Measurements from ENCODE around the gene C11orf97. TPM values are rescaled to one million over a fixed set of nuclear protein-coding genes. Genes with fewer than 3 reads are reported as not detected.

The C11orf97 gene
- total RNA-seq, 1 experiment from 2014 or later, result not detected

DNA sequence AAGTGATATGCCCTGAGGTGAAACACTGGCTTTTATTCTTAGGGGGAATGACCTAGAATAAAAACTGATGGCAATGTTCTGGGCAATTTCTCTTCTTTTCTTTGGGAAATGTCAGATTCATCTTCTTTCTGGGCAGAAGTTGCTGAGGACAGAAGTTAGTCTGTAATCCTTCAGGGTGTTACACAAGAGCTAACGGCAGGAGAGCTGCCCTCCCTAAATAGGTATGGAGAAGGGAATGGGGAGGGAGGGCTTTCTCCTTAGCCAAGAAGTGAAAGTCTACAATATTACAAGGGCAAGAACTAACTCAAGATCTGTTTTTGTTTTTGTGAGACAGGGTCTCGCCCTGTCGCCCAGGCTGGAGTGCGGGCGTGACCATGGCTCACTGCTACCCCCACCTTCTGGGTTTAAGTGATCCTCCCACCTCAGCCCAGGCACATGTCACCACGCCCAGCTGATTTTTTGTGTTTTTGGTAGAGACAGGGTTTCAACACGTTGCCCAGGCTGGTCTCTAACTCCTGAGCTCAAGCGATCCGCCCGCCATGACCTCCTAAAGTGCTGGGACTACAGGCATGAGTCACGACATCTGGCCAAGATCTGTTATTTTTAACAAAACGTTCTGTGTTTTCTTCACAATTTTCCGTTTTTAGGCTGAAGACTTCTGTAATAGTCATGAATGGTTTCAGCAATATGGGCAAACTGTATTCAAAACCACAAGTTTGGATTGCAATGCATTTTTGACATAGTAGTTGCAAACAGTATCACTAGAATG, 62.1 kb downstream of the C11orf97 start:
- Histone ChIP-seq H3K9ac (ENCODE audit: extremely low read depth, insufficient read length, low read length) (no peak overlapping the region), H4K20me1 (ENCODE audit: control insufficient read depth, insufficient read depth, insufficient read length) (no peaks in the 10 kb centered on the region), H2BK20ac (ENCODE audit: low read depth, low read length, poor library complexity, severe bottlenecking) (no peak overlapping the region), H3K18ac (ENCODE audit: insufficient read length, low read depth, low read length) (no peak overlapping the region), H2BK5ac (ENCODE audit: insufficient read length, low read length) (no peak overlapping the region), H4K91ac (ENCODE audit: insufficient read length, low read depth, low read length) (no peak overlapping the region), H3K56ac (ENCODE audit: insufficient read length, low read depth, low read length) (no peak overlapping the region), H2BK15ac (ENCODE audit: low read depth, low read length) (no peak overlapping the region), H3K4me2 (ENCODE audit: insufficient read depth, insufficient read length, low read length) (no peak overlapping the region), H3K14ac (ENCODE audit: insufficient read depth, low read length) (no peak overlapping the region), H3K23ac (ENCODE audit: insufficient read length, low read depth, low read length) (no peak overlapping the region), H2AK5ac (ENCODE audit: insufficient read length, low read length) (no peak overlapping the region), H3K9me3 (ENCODE audit: control insufficient read depth, low read depth, low read length) (no peaks in the 10 kb centered on the region), H2BK120ac (ENCODE audit: low read depth, low read length, poor library complexity, severe bottlenecking) (no peak overlapping the region), H4K8ac (replicated peaks; ENCODE audit: insufficient read length, low read depth, low read length) (no peak overlapping the region), H2BK12ac (ENCODE audit: insufficient read length, low read depth, low read length) (no peak overlapping the region), H3K79me2 (ENCODE audit: insufficient read depth, low read length) (no peaks in the 10 kb centered on the region), H2AFZ (ENCODE audit: low read length) (no peak overlapping the region), H3K79me1 (ENCODE audit: insufficient read depth, low read depth, low read length, poor library complexity, severe bottlenecking) (no peaks in the 10 kb centered on the region), H3T11ph (ENCODE audit: low read length) (no peak overlapping the region), H4K5ac (ENCODE audit: insufficient read length, low read depth, low read length) (peak overlapping the region; percentile 17), H3K4ac (ENCODE audit: low read depth, low read length) (no peak overlapping the region), H3K23me2 (ENCODE audit: insufficient read length, low read depth, low read length, poor library complexity, severe bottlenecking) (no peaks in the 10 kb centered on the region), H3K27me3 (ENCODE audit: insufficient read depth, low read length) (no peaks in the 10 kb centered on the region), H3K4me1 (ENCODE audit: insufficient read depth, low read length) (no peaks in the 10 kb centered on the region), H3K27ac (ENCODE audit: insufficient read length, low read depth, low read length) (no peak overlapping the region)
- no peak overlapping the region for H3K4me3 Mint-ChIP-seq
- H3K4me1 Mint-ChIP-seq, result peaks cover 2 to 6% of the 10 kb centered on the region in 2 experiments; a peak in 2 of 4 replicates
- H3K9me3 Mint-ChIP-seq, result peaks cover 3% of the 10 kb centered on the region in 2 experiments; a peak in 2 of 5 replicates
- H3K36me3 Mint-ChIP-seq (ENCODE audit: insufficient read depth in 1 of 3, low read depth in 3 of 3), result no peaks in the 10 kb centered on the region
- DNase-seq, result no peak
- H3K27ac Mint-ChIP-seq, result no peak overlapping the region
- no CpG with 5 or more reads among the region's 13 CpGs for WGBS (ENCODE audit: extremely low coverage, insufficient read length, low lambda C conversion rate)
- peaks cover 32% of the 10 kb centered on the region for H3K27me3 Mint-ChIP-seq (ENCODE audit: low read depth)
- TF ChIP-seq, protein P1, sequence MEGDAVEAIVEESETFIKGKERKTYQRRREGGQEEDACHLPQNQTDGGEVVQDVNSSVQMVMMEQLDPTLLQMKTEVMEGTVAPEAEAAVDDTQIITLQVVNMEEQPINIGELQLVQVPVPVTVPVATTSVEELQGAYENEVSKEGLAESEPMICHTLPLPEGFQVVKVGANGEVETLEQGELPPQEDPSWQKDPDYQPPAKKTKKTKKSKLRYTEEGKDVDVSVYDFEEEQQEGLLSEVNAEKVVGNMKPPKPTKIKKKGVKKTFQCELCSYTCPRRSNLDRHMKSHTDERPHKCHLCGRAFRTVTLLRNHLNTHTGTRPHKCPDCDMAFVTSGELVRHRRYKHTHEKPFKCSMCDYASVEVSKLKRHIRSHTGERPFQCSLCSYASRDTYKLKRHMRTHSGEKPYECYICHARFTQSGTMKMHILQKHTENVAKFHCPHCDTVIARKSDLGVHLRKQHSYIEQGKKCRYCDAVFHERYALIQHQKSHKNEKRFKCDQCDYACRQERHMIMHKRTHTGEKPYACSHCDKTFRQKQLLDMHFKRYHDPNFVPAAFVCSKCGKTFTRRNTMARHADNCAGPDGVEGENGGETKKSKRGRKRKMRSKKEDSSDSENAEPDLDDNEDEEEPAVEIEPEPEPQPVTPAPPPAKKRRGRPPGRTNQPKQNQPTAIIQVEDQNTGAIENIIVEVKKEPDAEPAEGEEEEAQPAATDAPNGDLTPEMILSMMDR (conservative IDR thresholded peaks at IDR 0.05), result no peak

All from H9 (cell line).